Measurements from ENCODE around the gene SDK1.
A peak's percentile ranks its signal among the peaks of the same experiment; 100 is the strongest.

The SDK1 gene

GRCh38 chr7:3338161-3338560 is 37.1 kb downstream of the SDK1 start:
- DNase-seq = no peak

- no peak for DNase-seq
Measured at GRCh38 chr7:3345699-3346481, 44.8 kb downstream of the SDK1 start.

- DNase-seq = no peak
Measured at GRCh38 chr7:3349126-3349525, 48.1 kb downstream of the SDK1 start.

GRCh38 chr7:3356173-3356572 is 55.1 kb downstream of the SDK1 start:
- DNase-seq = no peak

- DNase-seq = no peak
Measured at GRCh38 chr7:3358991-3359390, 57.9 kb downstream of the SDK1 start.

GRCh38 chr7:3367261-3367660 is 66.2 kb downstream of the SDK1 start:
- DNase-seq = no peak

- DNase-seq = no peak
Measured at GRCh38 chr7:3370068-3370830, 69.2 kb downstream of the SDK1 start.

- DNase-seq = no peak
Measured at GRCh38 chr7:3370921-3371320, 69.9 kb downstream of the SDK1 start.

- DNase-seq = no peak
Measured at GRCh38 chr7:3371601-3372000, 70.5 kb downstream of the SDK1 start.

- no peak for DNase-seq
Measured at GRCh38 chr7:3374239-3374638, 73.2 kb downstream of the SDK1 start.

- no peak for DNase-seq
Measured at GRCh38 chr7:3378390-3379150, 77.5 kb downstream of the SDK1 start.

GRCh38 chr7:3380034-3380433 is 79.0 kb downstream of the SDK1 start:
- no peak for DNase-seq

GRCh38 chr7:3380886-3381685 is 80.0 kb downstream of the SDK1 start:
- no peak for DNase-seq

GRCh38 chr7:3386423-3387190 is 85.6 kb downstream of the SDK1 start:
- DNase-seq = no peak

- DNase-seq = no peak
Measured at GRCh38 chr7:3393862-3394261, 92.8 kb downstream of the SDK1 start.

GRCh38 chr7:3397324-3397723 is 96.3 kb downstream of the SDK1 start:
- DNase-seq = no peak

- peak; percentile 41 for DNase-seq
Measured at GRCh38 chr7:3399858-3400257, 98.8 kb downstream of the SDK1 start.

GRCh38 chr7:3404501-3404900 is 103.4 kb downstream of the SDK1 start:
- DNase-seq = peak; percentile 8

- DNase-seq = no peak
Measured at GRCh38 chr7:3408814-3409595, 108.0 kb downstream of the SDK1 start.

- DNase-seq = no peak
Measured at GRCh38 chr7:3412871-3413270, 111.8 kb downstream of the SDK1 start.

- DNase-seq = no peak
Measured at GRCh38 chr7:3415861-3416312, 114.8 kb downstream of the SDK1 start.

Measured in HCEC 1CT (cell line).